Mammary epithelial cell (primary cell): ENCODE results near the gene EHD4.

Experiments used
- EZH2 ChIP-seq: IDR thresholded peaks from 2 replicates; pipeline ENCODE4 v1.6.1; 2012; ENCODE audit warnings: low read length, inconsistent platforms, borderline replicate concordance
- TF ChIP-seq, protein P1 (sequence below), 2 donors: IDR thresholded peaks in 1 of 2; conservative IDR thresholded peaks in 1 of 2; 2 replicates each; pipeline ENCODE4 v1.5.1; 2011 to 2012; ENCODE audit warnings: inconsistent platforms in 2 of 2, low read length in 2 of 2, mild to moderate bottlenecking in 2 of 2, control low read depth in 1 of 2, low read depth in 1 of 2; ENCODE audit not compliant: insufficient read depth in 1 of 2; ENCODE audit errors: extremely low read depth in 1 of 2

DNA sequence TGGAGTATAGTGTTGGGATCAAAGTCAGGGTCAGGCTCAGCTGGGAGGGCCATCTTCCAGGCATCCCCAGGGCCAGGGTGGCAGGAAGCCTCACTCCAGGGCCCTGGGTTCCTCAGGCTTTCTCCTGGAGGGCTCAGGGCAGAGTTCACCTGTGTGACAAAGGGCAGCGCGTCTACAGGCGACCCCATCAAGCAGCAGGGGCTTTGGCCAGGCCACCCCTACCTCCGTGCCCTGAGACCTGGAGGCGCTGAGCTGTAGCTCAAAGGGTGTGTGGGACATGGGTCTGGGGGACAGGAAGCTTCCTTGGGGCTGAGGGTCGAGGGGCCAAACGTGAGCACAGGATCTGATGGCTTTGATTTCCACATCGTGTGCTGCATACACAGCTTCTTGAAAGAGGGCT lies 91.3 kb downstream of the EHD4 start:
- TF ChIP-seq, protein P1, sequence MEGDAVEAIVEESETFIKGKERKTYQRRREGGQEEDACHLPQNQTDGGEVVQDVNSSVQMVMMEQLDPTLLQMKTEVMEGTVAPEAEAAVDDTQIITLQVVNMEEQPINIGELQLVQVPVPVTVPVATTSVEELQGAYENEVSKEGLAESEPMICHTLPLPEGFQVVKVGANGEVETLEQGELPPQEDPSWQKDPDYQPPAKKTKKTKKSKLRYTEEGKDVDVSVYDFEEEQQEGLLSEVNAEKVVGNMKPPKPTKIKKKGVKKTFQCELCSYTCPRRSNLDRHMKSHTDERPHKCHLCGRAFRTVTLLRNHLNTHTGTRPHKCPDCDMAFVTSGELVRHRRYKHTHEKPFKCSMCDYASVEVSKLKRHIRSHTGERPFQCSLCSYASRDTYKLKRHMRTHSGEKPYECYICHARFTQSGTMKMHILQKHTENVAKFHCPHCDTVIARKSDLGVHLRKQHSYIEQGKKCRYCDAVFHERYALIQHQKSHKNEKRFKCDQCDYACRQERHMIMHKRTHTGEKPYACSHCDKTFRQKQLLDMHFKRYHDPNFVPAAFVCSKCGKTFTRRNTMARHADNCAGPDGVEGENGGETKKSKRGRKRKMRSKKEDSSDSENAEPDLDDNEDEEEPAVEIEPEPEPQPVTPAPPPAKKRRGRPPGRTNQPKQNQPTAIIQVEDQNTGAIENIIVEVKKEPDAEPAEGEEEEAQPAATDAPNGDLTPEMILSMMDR (conservative IDR thresholded peaks at IDR 0.05 in 1 of 2, IDR thresholded peaks at IDR 0.05 in 1 of 2; ENCODE audit: extremely low read depth in 1 of 2, insufficient read depth in 1 of 2, low read depth in 1 of 2, low read length in 2 of 2) = no peak
- TF ChIP-seq EZH2 = no peak
